Measurements from ENCODE around the gene LOXL1.

The LOXL1 gene

GRCh38 chr15:73945130-73945508 lies 18.9 kb downstream of the LOXL1 start:
- no peak for TF ChIP-seq CTCF (conservative IDR thresholded peaks at IDR 0.05; ENCODE audit: low read depth, low read length)
- no peak for DNase-seq (ENCODE audit: low read depth)
- no peak overlapping the region for H3K4me3 ChIP-seq (ENCODE audit: low read length)

GRCh38 chr15:73946046-73946721 lies 19.9 kb downstream of the LOXL1 start:
- H3K4me3 ChIP-seq (ENCODE audit: low read length), result no peak overlapping the region
- no peak for TF ChIP-seq CTCF (conservative IDR thresholded peaks at IDR 0.05; ENCODE audit: low read depth, low read length)
- DNase-seq (ENCODE audit: low read depth), result no peak

- no peak for DNase-seq (ENCODE audit: low read depth)
- no peak overlapping the region for H3K4me3 ChIP-seq (ENCODE audit: low read length)
- TF ChIP-seq CTCF (conservative IDR thresholded peaks at IDR 0.05; ENCODE audit: low read depth, low read length), result no peak
Observed at GRCh38 chr15:73946795-73947370, 20.6 kb downstream of the LOXL1 start.

- no peak overlapping the region for H3K4me3 ChIP-seq (ENCODE audit: low read length)
- no peak for DNase-seq (ENCODE audit: low read depth)
- no peak for TF ChIP-seq CTCF (conservative IDR thresholded peaks at IDR 0.05; ENCODE audit: low read depth, low read length)
Observed at GRCh38 chr15:73947651-73948050, 21.4 kb downstream of the LOXL1 start.

GRCh38 chr15:73948396-73948795 lies 22.1 kb downstream of the LOXL1 start:
- TF ChIP-seq CTCF (conservative IDR thresholded peaks at IDR 0.05; ENCODE audit: low read depth, low read length), result no peak
- DNase-seq (ENCODE audit: low read depth), result no peak
- no peak overlapping the region for H3K4me3 ChIP-seq (ENCODE audit: low read length)

GRCh38 chr15:73948982-73949381 lies 22.7 kb downstream of the LOXL1 start:
- TF ChIP-seq CTCF (conservative IDR thresholded peaks at IDR 0.05; ENCODE audit: low read depth, low read length), result no peak
- H3K4me3 ChIP-seq (ENCODE audit: low read length), result no peak overlapping the region
- no peak for DNase-seq (ENCODE audit: low read depth)

- no peak overlapping the region for H3K4me3 ChIP-seq (ENCODE audit: low read length)
- TF ChIP-seq CTCF (conservative IDR thresholded peaks at IDR 0.05; ENCODE audit: low read depth, low read length), result no peak
- DNase-seq (ENCODE audit: low read depth), result no peak
Observed at GRCh38 chr15:73949496-73949895, 23.2 kb downstream of the LOXL1 start.

Measured in retinal pigment epithelial cell (primary cell).